H1 (cell line): ENCODE results near the gene ACOD1.

Experiments
- SP2 ChIP-seq: IDR thresholded peaks from 2 replicates; pipeline ENCODE4 v1.6.1; 2012; ENCODE audit warnings: mild to moderate bottlenecking, low read length, inconsistent platforms
- TCF12 ChIP-seq: IDR thresholded peaks from 2 replicates; pipeline ENCODE4 v1.6.1; 2011; ENCODE audit warnings: low read depth, mild to moderate bottlenecking, low read length
- TF ChIP-seq, protein P1 (sequence below), 3 experiments: IDR thresholded peaks; 1 replicate in 2 of 3; 2 replicates in 1 of 3; pipeline versions ENCODE4 v1.5.1 to v1.6.1; 2011; ENCODE audit warnings: low read length in 3 of 3, mild to moderate bottlenecking in 3 of 3, inconsistent platforms in 2 of 3, low read depth in 1 of 3, moderate library complexity in 1 of 3; ENCODE audit not compliant: insufficient read depth in 1 of 3; ENCODE audit errors: control extremely low read depth in 1 of 3

DNA sequence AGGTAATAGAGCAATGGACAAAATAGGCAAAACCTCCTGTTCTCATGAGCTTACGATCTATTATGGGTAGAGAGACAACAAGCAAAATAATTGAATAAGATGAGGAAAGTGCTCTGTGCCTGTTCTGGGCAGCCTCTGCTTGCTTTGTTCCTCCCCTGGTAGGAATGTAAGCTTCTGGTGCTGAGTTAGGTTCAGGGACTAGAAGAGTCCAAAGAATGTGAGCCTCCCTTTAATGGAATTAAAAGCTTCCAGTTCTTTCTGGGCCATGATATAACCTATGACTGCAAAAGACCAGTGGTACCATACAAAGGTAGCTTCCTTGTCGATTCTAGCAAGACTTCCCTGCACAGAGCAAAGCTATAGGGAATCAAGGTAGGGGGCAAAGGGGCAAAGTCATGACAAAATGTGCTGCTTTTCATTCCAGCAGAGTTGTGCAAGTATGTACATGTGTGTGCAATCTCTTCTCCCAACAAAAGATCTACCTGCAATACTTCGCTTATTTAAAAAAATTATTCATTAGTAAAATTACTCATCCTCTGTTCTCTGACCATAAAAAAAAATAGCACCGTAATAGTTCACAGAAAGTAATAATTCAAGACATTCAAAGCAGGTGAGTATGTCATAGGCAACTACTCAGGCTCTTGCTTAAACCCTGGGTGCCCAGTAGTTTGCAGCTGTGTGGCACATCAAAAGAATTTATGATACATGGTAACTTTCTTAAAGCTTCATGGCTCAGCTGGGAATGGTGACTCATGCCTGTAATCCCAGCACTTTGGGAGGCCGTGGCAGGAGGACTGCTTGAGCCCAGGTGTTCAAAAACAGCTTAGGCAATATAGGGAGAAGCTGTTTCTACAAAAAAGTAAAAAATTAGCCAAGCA is 21.4 kb downstream of the ACOD1 start:
- TF ChIP-seq, protein P1, sequence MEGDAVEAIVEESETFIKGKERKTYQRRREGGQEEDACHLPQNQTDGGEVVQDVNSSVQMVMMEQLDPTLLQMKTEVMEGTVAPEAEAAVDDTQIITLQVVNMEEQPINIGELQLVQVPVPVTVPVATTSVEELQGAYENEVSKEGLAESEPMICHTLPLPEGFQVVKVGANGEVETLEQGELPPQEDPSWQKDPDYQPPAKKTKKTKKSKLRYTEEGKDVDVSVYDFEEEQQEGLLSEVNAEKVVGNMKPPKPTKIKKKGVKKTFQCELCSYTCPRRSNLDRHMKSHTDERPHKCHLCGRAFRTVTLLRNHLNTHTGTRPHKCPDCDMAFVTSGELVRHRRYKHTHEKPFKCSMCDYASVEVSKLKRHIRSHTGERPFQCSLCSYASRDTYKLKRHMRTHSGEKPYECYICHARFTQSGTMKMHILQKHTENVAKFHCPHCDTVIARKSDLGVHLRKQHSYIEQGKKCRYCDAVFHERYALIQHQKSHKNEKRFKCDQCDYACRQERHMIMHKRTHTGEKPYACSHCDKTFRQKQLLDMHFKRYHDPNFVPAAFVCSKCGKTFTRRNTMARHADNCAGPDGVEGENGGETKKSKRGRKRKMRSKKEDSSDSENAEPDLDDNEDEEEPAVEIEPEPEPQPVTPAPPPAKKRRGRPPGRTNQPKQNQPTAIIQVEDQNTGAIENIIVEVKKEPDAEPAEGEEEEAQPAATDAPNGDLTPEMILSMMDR (IDR thresholded peaks at IDR 0.05; ENCODE audit: control extremely low read depth in 1 of 3, insufficient read depth in 1 of 3, low read depth in 1 of 3, low read length in 3 of 3) = no peak
- TF ChIP-seq TCF12 (no peak), SP2 (no peak)
